NCI-H82 treated with DMSO at 0.1 percent for 48 hours (cell line): Measurements from ENCODE around the gene OOSP3.

Source experiments
- DNase-seq: peaks from one replicate; lab custom pipeline; 2025; ENCODE audit not compliant: unreplicated experiment; lab: John Stamatoyannopoulos, UW

OOSP3 gene

GRCh38 chr11:59943997-59944714 is 65.6 kb downstream of the OOSP3 start:
- DNase-seq = no peak

- DNase-seq = no peak
Measured at GRCh38 chr11:59944720-59945119, 66.1 kb downstream of the OOSP3 start.
